Hepatocyte (in vitro differentiated cells): ENCODE measurements around the gene CD82.

Experiments used
- EZH2phosphoT487 ChIP-seq: fragments of 200-600 bp; sonication (generic); IDR thresholded peaks from one replicate; pipeline ENCODE4 v1.6.1; 2018; ENCODE audit warnings: antibody characterized with exemption, mild to moderate bottlenecking, low read depth, moderate library complexity; ENCODE audit not compliant: unreplicated experiment, severe bottlenecking
- TF ChIP-seq, protein P1 (sequence below): fragments of 200-600 bp; sonication (generic); IDR thresholded peaks from 2 replicates; pipeline ENCODE4 v1.5.1; 2016; ENCODE audit warnings: antibody characterized with exemption, mild to moderate bottlenecking; ENCODE audit not compliant: poor library complexity

DNA sequence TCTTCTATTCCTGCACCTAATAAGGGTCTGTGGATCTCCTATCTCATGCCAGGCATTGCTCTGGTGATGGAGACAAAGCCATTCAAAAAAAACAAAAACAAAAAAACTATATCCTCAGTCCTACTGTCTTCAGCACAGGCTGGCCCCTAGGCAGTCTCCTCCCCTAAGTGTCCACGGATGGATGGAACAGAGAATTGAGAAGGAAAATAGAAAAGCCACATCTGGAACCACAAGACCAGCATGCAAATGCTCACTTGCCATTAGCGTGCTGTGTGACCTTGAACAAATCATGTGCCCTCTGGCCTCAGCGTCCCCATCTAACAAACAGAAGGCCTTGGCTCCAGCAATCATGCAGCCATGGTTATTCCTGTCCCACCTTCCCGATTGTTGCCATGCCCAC is 32.7 kb upstream of the CD82 start:
- TF ChIP-seq, protein P1, sequence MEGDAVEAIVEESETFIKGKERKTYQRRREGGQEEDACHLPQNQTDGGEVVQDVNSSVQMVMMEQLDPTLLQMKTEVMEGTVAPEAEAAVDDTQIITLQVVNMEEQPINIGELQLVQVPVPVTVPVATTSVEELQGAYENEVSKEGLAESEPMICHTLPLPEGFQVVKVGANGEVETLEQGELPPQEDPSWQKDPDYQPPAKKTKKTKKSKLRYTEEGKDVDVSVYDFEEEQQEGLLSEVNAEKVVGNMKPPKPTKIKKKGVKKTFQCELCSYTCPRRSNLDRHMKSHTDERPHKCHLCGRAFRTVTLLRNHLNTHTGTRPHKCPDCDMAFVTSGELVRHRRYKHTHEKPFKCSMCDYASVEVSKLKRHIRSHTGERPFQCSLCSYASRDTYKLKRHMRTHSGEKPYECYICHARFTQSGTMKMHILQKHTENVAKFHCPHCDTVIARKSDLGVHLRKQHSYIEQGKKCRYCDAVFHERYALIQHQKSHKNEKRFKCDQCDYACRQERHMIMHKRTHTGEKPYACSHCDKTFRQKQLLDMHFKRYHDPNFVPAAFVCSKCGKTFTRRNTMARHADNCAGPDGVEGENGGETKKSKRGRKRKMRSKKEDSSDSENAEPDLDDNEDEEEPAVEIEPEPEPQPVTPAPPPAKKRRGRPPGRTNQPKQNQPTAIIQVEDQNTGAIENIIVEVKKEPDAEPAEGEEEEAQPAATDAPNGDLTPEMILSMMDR: no peak
- no peak for TF ChIP-seq EZH2phosphoT487
